Breast epithelium (tissue), 4 donors: Measurements from ENCODE around the gene RPS6KA4. TPM values are rescaled to one million over a fixed set of nuclear protein-coding genes. Genes with fewer than 3 reads are reported as not detected.

Experiments
- DNase-seq, 2 donors: peaks; one replicate each; pipeline ENCODE4 v3.0.0-alpha.2; 2019; ENCODE audit warnings: low spot score in 2 of 2
- H3K27ac ChIP-seq, 2 donors: fragments of 200-600 bp; sonication (generic) in 1 of 2; one replicate each; pipeline ENCODE4 v1.5.1; 2016 to 2019; ENCODE audit warnings: mild to moderate bottlenecking in 1 of 2
- H3K27me3 ChIP-seq, 2 donors: fragments of 200-600 bp; sonication (generic) in 1 of 2; one replicate each; pipeline versions ENCODE4 v1.5.1 to v1.6.0; 2017 to 2019; ENCODE audit warnings: control low read depth in 1 of 2, mild to moderate bottlenecking in 1 of 2
- H3K36me3 ChIP-seq: fragments of 200-600 bp; one replicate; pipeline ENCODE4 v1.5.1; 2019
- H3K4me1 ChIP-seq, 2 donors: fragments of 200-600 bp; sonication (generic); one replicate each; pipeline ENCODE4 v1.5.1; 2016 to 2019; ENCODE audit warnings: control low read depth in 1 of 2
- H3K4me3 ChIP-seq, 3 donors: fragments of 200-600 bp; sonication (generic); 1 replicate in 2 of 3; 2 replicates in 1 of 3; pipeline ENCODE4 v1.5.1; 2016 to 2019; ENCODE audit warnings: mild to moderate bottlenecking in 3 of 3, moderate library complexity in 2 of 3
- H3K9me3 ChIP-seq, 2 donors: fragments of 200-600 bp; sonication (generic) in 1 of 2; one replicate each; pipeline ENCODE4 v1.5.1; 2016 to 2019; ENCODE audit warnings: control low read depth in 1 of 2
- CTCF ChIP-seq, 3 donors: fragments of 450-650 bp; IDR thresholded peaks; one replicate each; pipeline ENCODE4 v1.5.1; 2016 to 2017; ENCODE audit warnings: antibody characterized with exemption in 3 of 3, mild to moderate bottlenecking in 3 of 3, moderate library complexity in 3 of 3
- POLR2A ChIP-seq: fragments of 450-650 bp; IDR thresholded peaks from one replicate; pipeline ENCODE4 v1.6.1; 2016; ENCODE audit warnings: antibody characterized with exemption, mild to moderate bottlenecking, moderate library complexity
- POLR2AphosphoS5 ChIP-seq, 3 donors: sonication (generic); formaldehyde crosslinking; IDR thresholded peaks; one replicate each; pipeline ENCODE4 v1.6.1; 2017; ENCODE audit warnings: antibody characterized with exemption in 3 of 3
- intact Hi-C: fragments of 100-400 bp; cut with DNase I; formaldehyde crosslinking; loops from one replicate; pipeline ENCODE4 v1.15.1; 2023; ENCODE audit warnings: low total_unique reads
- total RNA-seq, 3 donors: library from RNA; depleted of rRNA; stranded (reverse); fragments of >200 nt; gene quantifications; one replicate each; pipeline ENCODE4 v1.1.0, GENCODE V29; 2016

Gene RPS6KA4
- total RNA-seq, 3 donors from 2014 or later = 16.7 to 20.6 (median 19.4) TPM

GRCh38 chr11:64362339-64362738, 3.4 kb downstream of the RPS6KA4 start:
- intact Hi-C loops = no loop called here
- peaks cover 4 to 9% of the 10 kb centered on the region in 2 donors for H3K4me1 ChIP-seq
- H3K36me3 ChIP-seq = no peaks in the 10 kb centered on the region
- TF ChIP-seq POLR2A = no peak
- no peak for TF ChIP-seq POLR2AphosphoS5 (IDR thresholded peaks at IDR 0.05)
- TF ChIP-seq CTCF (IDR thresholded peaks at IDR 0.05) = no peak
- no peaks in the 10 kb centered on the region for H3K9me3 ChIP-seq
- no peak overlapping the region for H3K27ac ChIP-seq
- DNase-seq = no peak
- H3K27me3 ChIP-seq = no peaks in the 10 kb centered on the region
- no peak overlapping the region for H3K4me3 ChIP-seq

- intact Hi-C loops = no loop called here
- Histone ChIP-seq H3K9me3 (no peaks in the 10 kb centered on the region), H3K27me3 (no peaks in the 10 kb centered on the region), H3K36me3 (no peaks in the 10 kb centered on the region), H3K4me3 (no peak overlapping the region), H3K27ac (no peak overlapping the region), H3K4me1 (no peaks in the 10 kb centered on the region)
- DNase-seq = no peak
- TF ChIP-seq CTCF (IDR thresholded peaks at IDR 0.05) (no peak), POLR2AphosphoS5 (IDR thresholded peaks at IDR 0.05) (no peak), POLR2A (no peak)
These were observed 5.5 kb downstream of the RPS6KA4 start for GRCh38 chr11:64364435-64364834.

- Histone ChIP-seq H3K27ac (no peak overlapping the region), H3K9me3 (no peaks in the 10 kb centered on the region), H3K4me1 (no peaks in the 10 kb centered on the region), H3K27me3 (no peaks in the 10 kb centered on the region), H3K4me3 (no peak overlapping the region), H3K36me3 (no peaks in the 10 kb centered on the region)
- intact Hi-C loops = no loop called here
- no peak for DNase-seq
- TF ChIP-seq CTCF (IDR thresholded peaks at IDR 0.05) (no peak), POLR2AphosphoS5 (IDR thresholded peaks at IDR 0.05) (no peak), POLR2A (no peak)
These were observed 5.9 kb downstream of the RPS6KA4 start for GRCh38 chr11:64364911-64365310.

- no peaks in the 10 kb centered on the region for H3K9me3 ChIP-seq
- TF ChIP-seq POLR2A (no peak), CTCF (IDR thresholded peaks at IDR 0.05) (no peak), POLR2AphosphoS5 (IDR thresholded peaks at IDR 0.05) (no peak)
- no peak overlapping the region for H3K4me3 ChIP-seq
- no peak for DNase-seq
- H3K27ac ChIP-seq = no peak overlapping the region
- H3K4me1 ChIP-seq = no peaks in the 10 kb centered on the region
- no peaks in the 10 kb centered on the region for H3K36me3 ChIP-seq
- H3K27me3 ChIP-seq = no peaks in the 10 kb centered on the region
- intact Hi-C loops = no loop called here
These were observed 7.8 kb downstream of the RPS6KA4 start for GRCh38 chr11:64366751-64367150.

- TF ChIP-seq CTCF (IDR thresholded peaks at IDR 0.05) = no peak
- no peak for TF ChIP-seq POLR2A
- no peak for TF ChIP-seq POLR2AphosphoS5 (IDR thresholded peaks at IDR 0.05)
- no peaks in the 10 kb centered on the region for H3K36me3 ChIP-seq
- no peak overlapping the region for H3K27ac ChIP-seq
- H3K9me3 ChIP-seq = no peaks in the 10 kb centered on the region
- H3K4me1 ChIP-seq = no peaks in the 10 kb centered on the region
- no peak overlapping the region for H3K4me3 ChIP-seq
- intact Hi-C loops = no loop called here
- no peaks in the 10 kb centered on the region for H3K27me3 ChIP-seq
- no peak for DNase-seq
These were observed 9.1 kb downstream of the RPS6KA4 start for GRCh38 chr11:64367931-64368672.
